GM18868 (cell line): ENCODE data around the gene HSD17B14.
"Not testable (repeated sequence)": the region's sequence is repeated elsewhere in the genome, so short reads cannot be mapped to it uniquely, and the experiment has no call there.

Experiments used
- ATAC-seq: cut with Tn5 transposase; IDR thresholded peaks from one replicate; pipeline ENCODE4 v1.9.1; 2021; ENCODE audit warnings: mild to moderate bottlenecking, moderate library complexity; ENCODE audit not compliant: unreplicated experiment

HSD17B14 gene

DNA sequence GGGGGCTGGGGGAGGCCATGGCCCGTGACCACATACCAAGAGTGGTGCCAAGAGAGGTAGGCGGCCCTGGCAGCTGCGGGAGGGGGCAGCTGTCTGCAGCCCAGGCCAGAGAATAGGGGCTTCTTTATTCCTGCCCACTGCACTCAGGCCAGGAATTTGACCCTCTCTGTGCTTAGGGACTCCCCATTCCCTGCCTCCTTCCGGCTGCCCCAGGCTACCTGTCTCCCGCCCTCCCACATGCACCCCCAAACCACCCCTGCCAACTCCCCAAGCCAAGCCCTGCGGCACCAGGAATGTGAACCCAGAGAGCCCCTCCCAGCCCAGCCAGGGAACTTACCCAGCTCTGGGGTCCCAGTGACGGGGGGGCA is 31.4 kb upstream of the HSD17B14 start:
- no peak for ATAC-seq

DNA sequence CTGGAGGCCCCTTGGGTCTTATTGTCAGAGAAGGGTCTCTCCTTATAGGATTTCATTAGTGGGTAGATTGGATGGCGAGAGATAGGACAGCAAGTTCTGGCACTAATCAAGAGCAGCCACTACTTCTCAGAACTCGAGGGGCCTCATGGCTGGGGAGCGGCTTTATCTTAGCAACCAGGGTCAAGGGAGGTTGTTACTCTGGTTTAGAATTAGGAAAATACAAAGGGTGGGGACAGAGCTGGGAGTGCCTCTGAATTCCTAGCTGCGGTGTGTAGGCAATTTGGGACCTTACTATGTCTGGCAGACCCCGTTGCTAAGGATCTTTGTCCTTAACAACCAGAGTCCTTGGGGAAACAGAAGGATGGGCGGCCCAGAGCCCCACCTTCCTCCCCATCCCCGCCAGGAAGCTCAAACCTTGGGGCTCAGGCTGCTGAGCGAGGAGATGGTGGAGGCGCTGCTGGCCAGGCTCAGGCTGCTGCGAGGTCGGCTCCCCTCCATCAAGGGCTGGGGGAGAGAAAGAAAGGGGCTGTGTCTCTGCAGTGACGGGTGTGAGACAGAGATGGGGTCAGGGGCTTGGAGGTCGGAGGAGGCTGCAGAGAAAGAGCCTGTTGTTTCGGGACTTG is 30.9 kb upstream of the HSD17B14 start:
- no peak for ATAC-seq

DNA sequence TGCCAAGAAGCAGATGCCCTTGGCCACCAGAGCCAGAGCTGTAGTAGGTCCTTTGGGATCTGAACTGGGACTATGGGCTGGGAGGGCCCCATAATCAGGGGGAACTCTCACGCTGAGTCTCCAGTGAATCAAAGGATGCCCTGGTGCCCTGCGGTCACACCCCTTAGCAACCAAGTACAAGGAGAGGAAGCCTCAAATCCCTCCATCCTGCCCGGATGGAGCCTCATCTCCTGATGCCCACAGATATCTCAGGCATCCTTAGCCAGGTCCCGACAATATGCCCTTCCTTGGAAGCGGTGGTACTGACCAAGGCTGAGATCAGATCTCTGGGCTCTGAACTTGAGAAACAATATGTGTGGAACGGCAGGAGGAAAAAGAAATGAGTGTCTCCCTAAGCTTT is 30.4 kb upstream of the HSD17B14 start:
- ATAC-seq = no peak

DNA sequence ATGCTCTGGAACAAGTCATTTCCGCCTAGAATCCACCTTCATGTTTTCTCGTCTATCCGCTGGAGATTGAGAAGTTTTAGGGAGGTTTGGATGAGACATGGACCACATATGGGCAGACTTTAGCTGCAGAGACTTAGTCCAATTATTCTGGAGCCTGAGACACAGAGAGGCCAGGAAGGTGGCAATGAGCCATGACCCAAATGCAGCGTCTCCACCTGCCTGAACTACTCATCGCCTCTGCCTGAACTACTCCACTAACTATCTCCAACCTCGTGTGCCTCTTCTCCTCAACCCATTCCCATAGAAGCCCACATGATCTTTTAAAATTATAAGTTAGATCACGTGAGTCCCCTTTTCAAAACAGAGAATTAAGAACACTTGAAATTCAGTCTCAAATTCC is 26.5 kb upstream of the HSD17B14 start:
- ATAC-seq = no peak

DNA sequence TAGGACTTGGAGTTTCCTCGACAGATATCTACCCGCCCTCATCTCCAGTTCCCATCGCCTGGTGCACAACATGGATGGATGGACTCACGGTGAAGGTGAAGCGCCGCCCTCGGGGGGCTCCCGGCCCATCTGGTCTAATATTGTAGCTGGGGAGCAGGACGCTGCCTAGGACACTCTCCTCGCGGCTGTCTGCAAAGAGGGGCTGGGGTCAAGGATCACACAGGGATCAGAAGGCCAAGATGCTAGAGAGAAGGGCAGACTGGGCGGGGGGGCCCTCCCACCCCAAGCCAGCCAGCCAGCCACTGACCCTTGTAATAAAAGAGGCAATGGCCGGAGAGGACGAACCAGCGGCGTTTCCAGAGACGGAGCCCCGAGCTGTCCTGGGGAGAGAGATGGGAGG is 25.0 kb upstream of the HSD17B14 start:
- ATAC-seq = no peak

DNA sequence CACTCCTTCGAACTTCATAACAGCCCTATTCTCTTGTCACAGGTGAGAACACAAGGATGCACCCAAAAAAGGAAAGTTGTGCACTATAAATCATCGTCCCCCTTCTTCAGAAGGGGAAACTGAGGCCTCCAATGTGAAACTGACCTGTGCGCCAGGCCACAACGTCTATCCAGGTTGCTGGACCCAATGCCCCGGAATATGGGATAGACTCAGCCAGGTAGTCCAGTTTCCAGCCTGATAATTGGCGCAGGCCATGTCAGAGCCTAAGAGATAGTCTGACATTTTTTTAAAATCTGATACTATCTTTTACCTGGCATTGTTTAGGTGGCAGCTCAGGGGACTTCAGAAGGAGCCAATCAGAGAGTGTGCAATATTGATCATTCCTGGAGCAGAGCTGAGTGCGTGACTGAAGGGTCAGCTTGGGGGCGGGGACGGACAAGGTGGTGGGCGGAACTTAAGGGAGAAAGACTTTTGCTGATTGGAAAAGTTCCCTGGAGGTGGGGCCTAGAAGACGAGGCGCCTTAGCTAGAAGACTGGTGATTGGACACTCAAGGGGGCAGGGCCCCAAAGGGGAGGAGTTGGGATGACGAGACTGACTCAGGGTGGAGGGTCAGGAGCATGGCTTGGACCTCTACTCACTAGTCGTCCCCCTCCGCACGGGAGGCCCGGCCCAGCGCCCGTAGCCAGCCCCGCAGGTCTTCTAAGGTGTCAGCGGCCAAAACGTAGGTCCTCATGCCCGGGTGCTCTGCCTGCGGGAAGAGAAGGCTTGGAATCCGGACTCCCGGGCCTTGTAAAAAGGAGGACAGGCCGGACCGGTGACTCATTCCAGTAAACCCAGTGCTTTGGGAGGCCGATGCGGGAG is 23.7 kb upstream of the HSD17B14 start:
- ATAC-seq = no peak

DNA sequence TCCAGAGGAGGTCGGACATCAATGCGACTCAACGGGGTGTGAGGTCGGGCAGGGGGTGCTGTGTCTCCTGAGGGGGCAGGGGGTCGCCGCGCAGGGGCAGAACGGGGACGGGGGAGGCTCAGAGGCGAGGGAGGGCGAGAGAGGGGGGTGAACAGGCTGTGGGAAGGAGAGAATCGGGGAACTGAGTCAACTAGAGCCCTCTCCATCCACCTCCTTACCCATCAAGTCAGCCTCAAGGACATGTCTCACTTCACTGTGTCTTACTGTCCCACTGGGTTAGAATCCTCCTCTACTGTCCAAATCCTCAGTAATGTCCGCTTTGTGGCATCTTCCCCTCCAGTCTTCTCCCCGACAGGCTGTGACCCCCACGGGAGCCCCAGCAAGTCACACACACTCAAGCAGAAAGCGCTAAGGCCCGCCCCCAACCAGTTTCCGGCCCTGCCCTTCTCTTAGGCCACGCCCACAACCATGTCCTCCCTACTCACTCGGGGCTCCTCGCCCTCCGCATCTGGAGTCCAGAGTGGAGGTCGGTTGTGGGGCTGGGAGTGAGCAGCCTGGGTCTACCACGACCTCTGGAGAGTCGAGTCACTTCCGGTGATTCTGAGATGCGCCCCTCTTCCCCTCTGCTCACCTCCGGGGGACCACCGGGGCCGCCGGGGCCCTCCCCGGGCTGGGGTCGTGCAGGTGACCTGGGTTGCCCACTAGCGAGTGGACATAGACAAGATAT is 22.9 kb upstream of the HSD17B14 start:
- no peak for ATAC-seq

DNA sequence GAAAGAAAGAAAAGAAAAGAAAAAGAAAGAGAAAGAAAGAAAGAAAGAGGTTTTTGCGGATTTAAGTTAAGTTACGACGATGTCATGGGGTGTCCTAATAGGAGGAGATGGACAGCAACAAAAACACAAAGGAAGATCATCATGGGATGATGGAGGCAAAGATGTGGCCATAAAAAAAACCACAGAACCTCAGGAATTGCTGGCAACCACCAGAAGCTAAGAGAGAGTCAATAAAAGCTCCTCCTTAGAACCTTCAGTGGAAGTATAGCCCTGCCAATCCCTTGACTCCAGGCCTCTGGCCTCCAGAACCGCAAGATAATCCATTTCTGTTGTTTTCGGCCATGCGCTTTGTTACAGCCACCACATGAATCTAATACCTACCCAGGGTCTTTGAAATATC is 20.6 kb upstream of the HSD17B14 start:
- no peak for ATAC-seq

DNA sequence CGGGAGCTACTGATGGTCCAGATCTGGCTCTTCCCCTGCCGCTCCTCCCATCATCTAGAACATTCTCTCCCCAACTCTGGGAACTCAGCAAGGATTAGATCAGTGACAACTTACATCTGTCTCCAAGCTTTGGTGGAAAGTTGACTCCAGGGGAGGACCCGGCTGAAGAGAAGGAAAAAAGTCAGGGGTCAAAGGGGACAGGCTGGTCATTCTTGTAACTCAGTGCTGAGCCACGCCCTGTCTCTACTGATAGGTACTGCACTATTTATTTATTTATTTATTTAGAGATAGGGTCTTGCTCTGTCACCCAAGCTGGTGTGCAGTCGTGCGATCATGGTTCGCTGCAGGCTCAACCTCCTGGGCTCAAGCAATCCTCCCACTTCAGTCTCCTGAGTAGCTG is 17.8 kb upstream of the HSD17B14 start:
- ATAC-seq = no peak

DNA sequence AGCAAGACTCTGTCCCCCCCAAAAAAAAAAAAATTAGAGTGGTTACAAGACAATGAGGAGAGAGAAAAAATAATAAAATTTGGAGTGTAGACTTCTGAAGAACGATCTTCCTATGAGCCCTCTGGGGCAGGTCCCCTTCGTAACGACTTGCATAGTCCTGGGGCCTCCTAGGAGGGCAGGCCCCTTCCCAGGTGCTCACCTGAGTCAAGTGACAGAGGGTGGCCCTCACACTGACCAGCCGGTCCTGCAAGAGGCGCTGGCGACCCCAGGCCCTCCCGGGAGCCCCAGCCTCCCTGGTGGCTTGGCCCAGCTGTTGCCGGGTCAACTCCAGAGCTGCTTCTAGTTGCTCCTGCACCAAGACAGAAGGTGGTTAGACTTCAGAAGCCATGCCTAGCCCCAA is 17.2 kb upstream of the HSD17B14 start:
- ATAC-seq = no peak

DNA sequence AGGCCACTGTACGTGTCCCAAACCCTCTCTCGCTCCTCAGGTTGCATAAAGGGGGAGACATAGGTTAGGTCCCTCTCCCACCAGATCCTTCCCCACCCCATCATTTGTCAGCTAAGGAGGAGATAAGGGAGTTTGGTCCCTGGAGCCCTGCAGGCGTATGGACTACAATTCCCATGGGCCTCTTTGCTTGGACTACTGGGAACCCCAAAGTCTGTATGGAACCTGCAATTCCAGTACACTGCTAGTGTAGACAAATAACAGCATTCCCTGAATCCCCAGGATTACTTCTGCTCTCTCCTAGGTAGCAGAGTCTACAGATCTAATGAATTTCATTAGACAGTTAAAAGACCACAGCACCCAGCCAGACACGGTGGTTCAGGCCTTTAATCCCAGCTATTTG is 16.0 kb upstream of the HSD17B14 start:
- ATAC-seq = no peak

DNA sequence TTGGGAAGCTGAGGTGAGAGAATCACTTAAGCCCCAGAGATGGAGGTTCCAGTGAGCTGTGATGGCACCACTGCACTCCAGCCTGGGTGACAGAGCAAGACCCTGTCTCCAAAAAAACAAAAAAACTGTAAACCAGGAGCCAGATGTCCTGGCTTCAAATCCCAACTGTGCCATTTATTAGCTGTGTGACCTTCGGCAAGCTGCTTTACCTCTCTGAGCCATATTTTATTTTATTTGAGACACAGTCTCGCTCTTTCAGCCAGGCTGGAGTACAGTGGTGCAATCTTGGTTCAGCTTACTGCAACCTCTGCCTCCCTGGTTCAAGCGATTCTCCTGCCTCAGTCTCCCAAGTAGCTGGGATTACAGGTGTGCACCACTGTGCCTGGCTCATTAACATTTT is 10.4 kb upstream of the HSD17B14 start:
- not testable (repeated sequence) for ATAC-seq

DNA sequence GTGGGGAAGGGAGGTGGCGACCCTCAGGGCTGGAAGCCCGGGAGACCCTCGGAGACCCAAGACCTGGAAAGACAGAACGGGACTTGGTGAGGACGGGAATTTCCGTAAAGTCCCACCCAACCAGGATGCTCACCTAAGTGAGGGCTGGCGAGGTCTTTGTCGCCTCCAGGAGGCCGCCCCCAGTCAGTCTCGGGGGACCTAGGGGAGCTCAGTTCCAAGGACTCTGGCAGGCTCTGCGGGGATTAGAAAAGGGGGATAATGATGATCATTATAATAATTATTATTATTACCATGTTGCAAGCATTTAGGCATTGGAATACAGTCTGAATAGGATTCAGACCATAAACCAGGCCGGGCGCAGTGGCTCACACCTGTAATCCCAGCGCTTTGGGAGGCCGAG is 9.1 kb upstream of the HSD17B14 start:
- no peak for ATAC-seq

DNA sequence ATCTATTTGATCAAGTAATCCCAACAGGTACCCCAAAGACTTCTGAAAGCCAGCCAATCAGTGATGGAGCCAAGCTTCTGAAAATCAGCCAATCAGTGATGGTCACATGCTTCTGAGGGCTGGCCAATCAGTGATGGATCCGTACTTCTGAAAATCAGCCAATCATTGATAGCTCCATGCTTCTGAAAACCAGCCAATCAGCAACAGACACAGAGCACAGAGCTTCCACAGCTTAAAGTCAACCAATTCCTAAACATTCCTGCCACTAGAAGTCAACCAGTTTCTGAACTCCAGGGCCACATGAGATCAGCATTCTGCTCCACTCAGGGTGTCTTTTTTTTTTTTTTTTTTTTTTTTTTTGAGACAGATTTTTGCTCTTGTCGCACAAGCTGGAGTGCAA is 8.2 kb upstream of the HSD17B14 start:
- no peak for ATAC-seq

DNA sequence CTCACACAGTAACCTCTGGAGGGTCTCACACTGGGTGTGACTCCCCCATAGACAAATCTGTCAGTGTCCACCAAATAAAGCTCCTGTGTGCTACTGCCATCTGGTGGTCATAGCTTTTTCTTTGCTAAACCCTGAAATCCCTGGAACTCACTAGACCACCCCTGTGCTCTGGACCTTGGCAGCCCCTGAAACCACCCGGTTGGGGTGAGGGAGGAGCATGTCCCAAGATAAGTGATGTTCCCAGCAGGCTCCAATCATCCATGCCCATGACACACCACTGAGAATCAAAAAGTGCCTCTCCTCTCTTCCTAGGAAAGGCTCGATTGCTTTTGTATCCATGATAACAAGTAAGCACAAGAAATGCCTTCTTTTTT is 6.5 kb upstream of the HSD17B14 start:
- ATAC-seq = no peak

DNA sequence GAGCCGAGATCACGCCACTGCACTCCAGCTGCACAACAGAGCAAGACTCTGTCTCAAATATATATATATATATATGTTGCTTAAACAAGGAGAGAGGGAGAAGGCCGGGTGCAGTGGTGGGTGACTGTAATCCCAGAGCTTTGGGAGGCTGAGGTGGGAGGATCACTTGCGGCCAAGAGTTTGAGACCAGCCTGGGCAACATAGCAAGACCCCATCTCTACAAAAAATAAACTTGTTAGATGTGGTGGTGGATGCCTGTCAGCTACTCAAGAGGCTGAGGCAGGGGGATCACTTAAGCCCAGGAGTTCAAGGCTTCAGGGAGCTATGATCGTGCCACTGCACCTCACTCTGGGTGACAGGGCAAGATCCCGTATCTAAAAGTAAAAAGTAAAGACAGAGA is 5.3 kb upstream of the HSD17B14 start:
- ATAC-seq = no peak

DNA sequence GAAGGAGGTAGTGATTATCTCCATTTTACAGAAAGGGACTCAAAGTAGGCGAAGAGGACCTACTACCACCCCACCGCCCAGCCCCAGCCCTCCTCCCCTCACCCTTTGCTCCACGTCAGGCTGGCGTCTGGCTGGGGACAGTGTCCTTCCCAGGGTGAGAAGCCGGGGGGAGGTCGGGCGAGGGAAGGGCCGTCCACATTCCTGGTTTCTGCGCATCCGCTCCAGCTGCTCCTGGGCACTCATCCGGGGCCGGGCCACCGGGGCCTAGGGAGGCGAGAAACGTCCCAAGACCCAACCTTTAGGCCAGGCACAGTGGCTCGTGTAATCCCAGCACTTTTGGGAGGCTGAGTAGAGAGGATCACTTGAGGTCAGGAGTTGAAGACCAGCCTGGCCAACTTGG is 4.8 kb upstream of the HSD17B14 start:
- no peak for ATAC-seq

DNA sequence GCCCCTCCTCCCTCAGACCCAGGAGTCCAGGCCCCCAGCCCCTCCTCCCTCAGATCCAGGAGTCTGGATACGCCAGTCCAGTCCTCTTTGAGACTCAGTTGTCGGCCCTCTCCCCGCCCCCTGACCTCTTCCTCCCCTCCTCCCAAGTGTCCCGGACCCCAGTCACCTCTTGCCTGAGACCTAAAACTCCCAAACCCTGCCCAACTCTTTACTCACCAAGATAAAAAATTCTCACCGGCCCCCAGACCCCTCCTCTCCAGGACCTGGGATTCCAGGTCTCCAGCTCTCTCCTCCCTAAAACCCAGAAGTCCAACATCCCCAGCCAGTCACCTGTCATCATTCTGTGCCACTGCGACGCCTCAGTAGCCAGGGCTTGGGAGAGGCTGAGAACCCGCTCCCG is 1.4 kb upstream of the HSD17B14 start:
- ATAC-seq = no peak

DNA sequence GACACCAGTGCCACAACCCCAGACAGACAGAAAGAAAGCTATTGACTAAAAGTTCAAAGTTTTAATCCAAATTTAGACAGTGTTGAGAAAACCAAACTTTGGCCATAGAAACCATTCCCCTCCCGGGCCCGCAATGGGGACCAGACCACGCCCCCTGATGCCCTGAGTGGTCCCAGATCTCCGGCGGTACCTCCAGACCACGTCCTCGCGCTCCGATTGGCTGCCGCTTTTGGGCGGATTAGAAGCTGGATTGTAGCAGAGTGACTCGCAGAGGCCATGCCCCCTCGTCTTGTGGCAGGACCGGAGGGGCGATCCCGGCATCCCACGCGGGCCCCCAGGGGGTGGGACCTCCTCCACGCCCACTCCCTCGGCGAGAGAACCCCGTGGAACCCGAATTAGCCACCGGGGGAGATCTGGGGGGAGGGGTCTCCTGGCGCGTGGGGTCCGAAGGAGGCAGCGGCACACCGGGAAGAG is 797 bp upstream of the HSD17B14 start:
- peak; percentile 50 for ATAC-seq

DNA sequence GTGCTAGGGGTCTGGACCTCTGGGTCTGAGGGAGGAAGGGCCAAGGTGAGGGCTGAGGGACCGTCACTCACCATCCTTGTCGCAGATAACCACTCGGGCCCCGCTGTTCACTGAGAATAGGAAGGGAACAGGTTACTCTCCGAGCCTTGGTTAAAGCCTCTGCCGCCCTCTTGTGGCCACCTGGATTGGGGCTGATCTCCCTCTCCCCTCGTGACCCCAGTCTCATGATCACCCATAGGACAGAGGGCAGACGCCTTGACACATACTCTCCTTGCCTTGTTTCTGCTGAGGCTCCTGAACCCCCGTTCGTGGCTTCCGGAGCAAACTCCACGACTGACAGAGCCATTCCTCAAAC is 580 bp downstream of the HSD17B14 start:
- peak; percentile 64 for ATAC-seq

DNA sequence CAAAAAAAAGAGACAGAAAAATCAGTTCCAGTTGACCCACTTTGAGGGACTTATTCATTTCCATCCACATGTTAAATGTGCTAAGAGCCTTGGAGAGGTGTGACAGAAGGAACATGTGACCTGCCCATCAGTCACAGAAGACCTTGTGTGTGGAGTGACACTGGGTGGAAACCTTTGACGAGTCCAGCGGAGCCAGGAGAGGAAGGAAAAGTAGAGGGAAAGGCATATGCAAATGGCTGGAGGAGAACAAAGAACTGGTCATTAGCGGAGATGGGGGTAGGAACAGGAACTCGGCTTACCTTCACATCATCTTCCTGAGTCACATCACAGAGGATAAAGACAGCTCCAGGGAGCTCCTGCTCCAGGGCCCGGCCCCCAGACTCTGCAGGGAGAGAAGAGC is 2.3 kb downstream of the HSD17B14 start:
- ATAC-seq = no peak

DNA sequence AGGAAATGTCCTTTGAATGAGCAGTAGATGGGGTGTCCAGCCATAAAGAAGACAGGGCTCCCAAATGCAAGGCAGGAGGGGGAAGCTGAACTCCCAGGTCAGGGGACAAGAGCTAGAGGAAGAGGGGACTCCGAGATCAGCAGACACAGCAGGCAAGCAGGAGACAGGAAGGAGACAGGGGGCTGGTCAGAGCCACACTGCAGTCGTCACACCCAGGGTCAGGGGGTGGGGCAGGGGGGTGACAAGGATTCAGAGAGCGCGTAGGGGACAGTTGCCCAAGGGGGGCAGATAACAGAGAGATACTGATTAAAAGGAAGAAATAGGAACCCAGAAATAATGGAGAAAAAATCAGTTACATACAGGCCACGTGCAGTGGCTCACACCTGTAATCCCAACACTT is 3.2 kb downstream of the HSD17B14 start:
- ATAC-seq = no peak
